H9 (cell line): ENCODE data around the gene SMURF1. TPM values are rescaled to one million over a fixed set of nuclear protein-coding genes. Genes with fewer than 3 reads are reported as not detected.

Source experiments
- DNase-seq: peaks from one replicate; pipeline ENCODE4 v3.0.0-alpha.2; 2017
- H2AFZ ChIP-seq: one replicate; pipeline ENCODE4 v1.6.1; 2013; ENCODE audit warnings: mild to moderate bottlenecking, low read length, control low read depth, moderate library complexity
- H2AK5ac ChIP-seq: 2 replicates; pipeline ENCODE4 v1.6.1; 2013; ENCODE audit warnings: low read length, control low read depth, mixed read lengths; ENCODE audit not compliant: insufficient read length
- H2BK120ac ChIP-seq: one replicate; pipeline ENCODE4 v1.6.1; 2013; ENCODE audit warnings: low read depth, mild to moderate bottlenecking, low read length, control low read depth, inconsistent platforms; ENCODE audit not compliant: poor library complexity, severe bottlenecking
- H2BK12ac ChIP-seq: 2 replicates; pipeline ENCODE4 v1.6.1; 2013; ENCODE audit warnings: low read length, control low read depth, mixed read lengths, low read depth; ENCODE audit not compliant: insufficient read length
- H2BK15ac ChIP-seq: 2 replicates; pipeline ENCODE4 v1.6.1; 2013; ENCODE audit warnings: low read depth, low read length, control low read depth
- H2BK20ac ChIP-seq: one replicate; pipeline ENCODE4 v1.6.1; 2013; ENCODE audit warnings: low read depth, mild to moderate bottlenecking, low read length, control low read depth, inconsistent platforms; ENCODE audit not compliant: poor library complexity, severe bottlenecking
- H2BK5ac ChIP-seq: 2 replicates; pipeline ENCODE4 v1.6.1; 2013; ENCODE audit warnings: low read length, control low read depth, mixed read lengths; ENCODE audit not compliant: insufficient read length
- H3K14ac ChIP-seq: 2 replicates; pipeline ENCODE4 v1.6.1; 2013; ENCODE audit warnings: low read length, control low read depth; ENCODE audit not compliant: insufficient read depth
- H3K18ac ChIP-seq: 2 replicates; pipeline ENCODE4 v1.6.1; 2013; ENCODE audit warnings: low read depth, mild to moderate bottlenecking, mixed read lengths, low read length, control low read depth; ENCODE audit not compliant: insufficient read length
- H3K23ac ChIP-seq: 2 replicates; pipeline ENCODE4 v1.6.1; 2013; ENCODE audit warnings: low read length, control low read depth, mixed read lengths, low read depth; ENCODE audit not compliant: insufficient read length
- H3K23me2 ChIP-seq: 2 replicates; pipeline ENCODE4 v1.6.1; 2013; ENCODE audit warnings: low read depth, mild to moderate bottlenecking, mixed read lengths, low read length, control low read depth; ENCODE audit not compliant: insufficient read length, poor library complexity, severe bottlenecking
- H3K27ac ChIP-seq: 2 replicates; pipeline ENCODE4 v1.5.1; 2013; ENCODE audit warnings: low read length, control low read depth, mixed read lengths, low read depth; ENCODE audit not compliant: insufficient read length
- H3K27me3 ChIP-seq: 2 replicates; pipeline ENCODE4 v1.6.1; 2013; ENCODE audit warnings: low read length, control low read depth, inconsistent platforms; ENCODE audit not compliant: insufficient read depth
- H3K4ac ChIP-seq: 2 replicates; pipeline ENCODE4 v1.6.1; 2013; ENCODE audit warnings: low read depth, mild to moderate bottlenecking, control low read depth, inconsistent platforms, low read length, moderate library complexity
- H3K4me1 ChIP-seq: 2 replicates; pipeline ENCODE4 v1.6.1; 2013; ENCODE audit warnings: low read length, control low read depth, inconsistent platforms; ENCODE audit not compliant: insufficient read depth
- H3K4me2 ChIP-seq: 2 replicates; pipeline ENCODE4 v1.6.1; 2013; ENCODE audit warnings: low read length, control low read depth, mixed read lengths; ENCODE audit not compliant: insufficient read length, insufficient read depth
- H3K56ac ChIP-seq: 2 replicates; pipeline ENCODE4 v1.6.1; 2013; ENCODE audit warnings: low read depth, mild to moderate bottlenecking, mixed read lengths, low read length, control low read depth; ENCODE audit not compliant: insufficient read length
- H3K79me1 ChIP-seq: 2 replicates; pipeline ENCODE4 v1.6.1; 2013; ENCODE audit warnings: low read depth, mild to moderate bottlenecking, moderate library complexity, low read length, control low read depth, inconsistent platforms; ENCODE audit not compliant: insufficient read depth, poor library complexity, severe bottlenecking
- H3K79me2 ChIP-seq: 2 replicates; pipeline ENCODE4 v1.6.1; 2013; ENCODE audit warnings: low read length, control low read depth, inconsistent platforms; ENCODE audit not compliant: insufficient read depth
- H3K9ac ChIP-seq: 2 replicates; pipeline ENCODE4 v1.6.1; 2013; ENCODE audit warnings: low read length, control low read depth, mixed read lengths; ENCODE audit not compliant: insufficient read length; ENCODE audit errors: extremely low read depth
- H3K9me3 ChIP-seq: one replicate; pipeline ENCODE4 v1.6.1; 2013; ENCODE audit warnings: low read depth, low read length, inconsistent platforms; ENCODE audit not compliant: control insufficient read depth
- H3T11ph ChIP-seq: one replicate; pipeline ENCODE4 v1.6.1; 2013; ENCODE audit warnings: mild to moderate bottlenecking, low read length, control low read depth, inconsistent platforms
- H4K20me1 ChIP-seq: one replicate; pipeline ENCODE4 v1.6.1; 2013; ENCODE audit not compliant: control insufficient read depth, insufficient read length, insufficient read depth
- H4K5ac ChIP-seq: 2 replicates; pipeline ENCODE4 v1.6.1; 2013; ENCODE audit warnings: low read depth, mild to moderate bottlenecking, mixed read lengths, low read length, control low read depth; ENCODE audit not compliant: insufficient read length
- H4K8ac ChIP-seq: replicated peaks from 2 replicates; pipeline ENCODE4 v1.6.1; 2013; ENCODE audit warnings: low read length, control low read depth, mixed read lengths, low read depth; ENCODE audit not compliant: insufficient read length
- H4K91ac ChIP-seq: 2 replicates; pipeline ENCODE4 v1.6.1; 2013; ENCODE audit warnings: low read depth, mild to moderate bottlenecking, moderate library complexity, mixed read lengths, low read length, control low read depth; ENCODE audit not compliant: insufficient read length
- H3K27ac Mint-ChIP-seq, 3 experiments: 2 replicates in 2 of 3; 3 replicates in 1 of 3; pipeline ENCODE4 v1.8.0; 2020 to 2021; ENCODE audit warnings: mixed read lengths in 3 of 3, mild to moderate bottlenecking in 1 of 3, moderate library complexity in 1 of 3
- H3K27me3 Mint-ChIP-seq: 2 replicates; pipeline ENCODE4 v1.8.0; 2021; ENCODE audit warnings: low read depth, mild to moderate bottlenecking, moderate library complexity, mixed read lengths
- H3K36me3 Mint-ChIP-seq, 3 experiments: 2 replicates in 2 of 3; 3 replicates in 1 of 3; pipeline ENCODE4 v1.8.0; 2020 to 2021; ENCODE audit warnings: low read depth in 3 of 3, mixed read lengths in 3 of 3; ENCODE audit not compliant: insufficient read depth in 1 of 3
- H3K4me1 Mint-ChIP-seq, 2 experiments: 2 replicates each; pipeline ENCODE4 v1.8.0; 2020; ENCODE audit warnings: mixed read lengths in 2 of 2
- H3K4me3 Mint-ChIP-seq, 2 experiments: 2 replicates in 1 of 2; 3 replicates in 1 of 2; pipeline ENCODE4 v1.8.0; 2020 to 2021; ENCODE audit warnings: mild to moderate bottlenecking in 2 of 2, mixed read lengths in 2 of 2, moderate library complexity in 1 of 2
- H3K9me3 Mint-ChIP-seq, 2 experiments: 2 replicates in 1 of 2; 3 replicates in 1 of 2; pipeline ENCODE4 v1.8.0; 2020; ENCODE audit warnings: mild to moderate bottlenecking in 2 of 2, mixed read lengths in 2 of 2, moderate library complexity in 1 of 2
- WGBS: extraction: QIAGEN DNeasy Blood & Tissue Kit; methylation state at CpG from one replicate; pipeline ENCODE4 v1.1.7; 2013; ENCODE audit warnings: missing lambda C conversion rate, low lambda C conversion rate, mixed read lengths; ENCODE audit not compliant: insufficient read length; ENCODE audit errors: extremely low coverage; 5-methylcytosine and 5-hydroxymethylcytosine counted together
- total RNA-seq: library from RNA; stranded (reverse); gene quantifications from 2 replicates; pipeline ENCODE4 v1.2.1, GENCODE V29; 2021
- TF ChIP-seq, protein P1 (sequence below): fragments of 200-600 bp; sonication (generic); conservative IDR thresholded peaks from 3 replicates; pipeline ENCODE4 v1.8.0; 2021; ENCODE audit warnings: antibody characterized with exemption, mild to moderate bottlenecking

SMURF1 gene
- total RNA-seq, 1 experiment from 2014 or later, result 29.4 TPM

GRCh38 chr7:99086944-99087343 is 57.0 kb downstream of the SMURF1 start:
- H2BK5ac ChIP-seq, result no peak overlapping the region
- Mint-ChIP-seq H3K27me3 (no peaks in the 10 kb centered on the region; the same call in 1 of the 2 replicates), H3K4me3 (no peak overlapping the region), H3K36me3 (peaks cover 6 to 8% (median 7%) of the 10 kb centered on the region in 3 experiments; a peak in 6 of 7 replicates), H3K27ac (no peak overlapping the region), H3K4me1 (peaks cover 13 to 15% of the 10 kb centered on the region in 2 experiments), H3K9me3 (peaks cover 0 to 5% of the 10 kb centered on the region in 2 experiments; a peak in 1 of 5 replicates)
- no peak for DNase-seq
- no peak overlapping the region for H3K23ac ChIP-seq
- H2BK20ac ChIP-seq, result no peak overlapping the region
- no peak overlapping the region for H4K8ac ChIP-seq
- H3K9me3 ChIP-seq, result no peaks in the 10 kb centered on the region
- H4K20me1 ChIP-seq, result no peaks in the 10 kb centered on the region
- H3K4ac ChIP-seq, result no peak overlapping the region
- WGBS, result no CpG with 5 or more reads among the region's 2 CpGs
- H3K27me3 ChIP-seq, result peaks cover 2% of the 10 kb centered on the region; the same call in 1 of the 2 replicates
- H3K14ac ChIP-seq, result no peak overlapping the region
- H2BK15ac ChIP-seq, result no peak overlapping the region
- no peak overlapping the region for H2BK120ac ChIP-seq
- H3K79me1 ChIP-seq, result peaks cover 8% of the 10 kb centered on the region
- no peaks in the 10 kb centered on the region for H3K23me2 ChIP-seq
- no peak overlapping the region for H3K56ac ChIP-seq
- no peak overlapping the region for H3K18ac ChIP-seq
- no peak overlapping the region for H3T11ph ChIP-seq
- H3K4me2 ChIP-seq, result no peak overlapping the region
- H2BK12ac ChIP-seq, result no peak overlapping the region
- no peak overlapping the region for H3K27ac ChIP-seq
- no peak overlapping the region for H2AFZ ChIP-seq
- no peak overlapping the region for H3K9ac ChIP-seq
- peaks cover 5% of the 10 kb centered on the region; the same call in 1 of the 2 replicates for H3K4me1 ChIP-seq
- no peak overlapping the region for H4K5ac ChIP-seq
- H3K79me2 ChIP-seq, result peaks cover 13% of the 10 kb centered on the region; the same call in 1 of the 2 replicates
- TF ChIP-seq, protein P1, sequence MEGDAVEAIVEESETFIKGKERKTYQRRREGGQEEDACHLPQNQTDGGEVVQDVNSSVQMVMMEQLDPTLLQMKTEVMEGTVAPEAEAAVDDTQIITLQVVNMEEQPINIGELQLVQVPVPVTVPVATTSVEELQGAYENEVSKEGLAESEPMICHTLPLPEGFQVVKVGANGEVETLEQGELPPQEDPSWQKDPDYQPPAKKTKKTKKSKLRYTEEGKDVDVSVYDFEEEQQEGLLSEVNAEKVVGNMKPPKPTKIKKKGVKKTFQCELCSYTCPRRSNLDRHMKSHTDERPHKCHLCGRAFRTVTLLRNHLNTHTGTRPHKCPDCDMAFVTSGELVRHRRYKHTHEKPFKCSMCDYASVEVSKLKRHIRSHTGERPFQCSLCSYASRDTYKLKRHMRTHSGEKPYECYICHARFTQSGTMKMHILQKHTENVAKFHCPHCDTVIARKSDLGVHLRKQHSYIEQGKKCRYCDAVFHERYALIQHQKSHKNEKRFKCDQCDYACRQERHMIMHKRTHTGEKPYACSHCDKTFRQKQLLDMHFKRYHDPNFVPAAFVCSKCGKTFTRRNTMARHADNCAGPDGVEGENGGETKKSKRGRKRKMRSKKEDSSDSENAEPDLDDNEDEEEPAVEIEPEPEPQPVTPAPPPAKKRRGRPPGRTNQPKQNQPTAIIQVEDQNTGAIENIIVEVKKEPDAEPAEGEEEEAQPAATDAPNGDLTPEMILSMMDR, result no peak
- no peak overlapping the region for H4K91ac ChIP-seq
- H2AK5ac ChIP-seq, result no peak overlapping the region
